Immature natural killer cell (primary cell): ENCODE measurements around the gene PTPRK. TPM values are rescaled to one million over a fixed set of nuclear protein-coding genes. Genes with fewer than 3 reads are reported as not detected.

Source experiments
- DNase-seq, 3 donors: peaks; one replicate each; pipeline ENCODE4 v3.0.0; 2022; ENCODE audit warnings: mixed read lengths in 1 of 3
- H3K27ac Mint-ChIP-seq, 6 donors: one replicate each; pipeline ENCODE4 v1.8.0; 2020; ENCODE audit warnings: mixed read lengths in 6 of 6, mild to moderate bottlenecking in 5 of 6, inconsistent platforms in 4 of 6, moderate library complexity in 3 of 6
- H3K27me3 Mint-ChIP-seq, 3 donors: one replicate each; pipeline ENCODE4 v1.8.0; 2020 to 2021; ENCODE audit warnings: low read depth in 3 of 3, mild to moderate bottlenecking in 3 of 3, mixed read lengths in 3 of 3, moderate library complexity in 3 of 3, inconsistent platforms in 1 of 3
- H3K36me3 Mint-ChIP-seq, 3 donors: one replicate each; pipeline ENCODE4 v1.8.0; 2020; ENCODE audit warnings: mixed read lengths in 3 of 3, inconsistent platforms in 2 of 3, mild to moderate bottlenecking in 2 of 3
- H3K4me1 Mint-ChIP-seq, 2 donors: one replicate each; pipeline ENCODE4 v1.8.0; 2020; ENCODE audit warnings: inconsistent platforms in 2 of 2, mild to moderate bottlenecking in 2 of 2, mixed read lengths in 2 of 2, moderate library complexity in 1 of 2
- H3K4me3 Mint-ChIP-seq, 5 donors: one replicate each; pipeline ENCODE4 v1.8.0; 2020; ENCODE audit warnings: mild to moderate bottlenecking in 5 of 5, mixed read lengths in 5 of 5, inconsistent platforms in 3 of 5, moderate library complexity in 3 of 5
- H3K9me3 Mint-ChIP-seq, 6 donors: one replicate each; pipeline ENCODE4 v1.8.0; 2020; ENCODE audit warnings: mild to moderate bottlenecking in 6 of 6, mixed read lengths in 6 of 6, inconsistent platforms in 4 of 6, moderate library complexity in 3 of 6
- polyA plus RNA-seq, 3 donors: library from polyadenylated mRNA; unstranded; fragments of 300-500 nt; fragmentation: Illumina TruSeq; gene quantifications; one replicate each; pipeline ENCODE4 v1.2.3, GENCODE V29; 2021

The PTPRK gene
- polyA plus RNA-seq, 3 donors from 2014 or later = not detected

DNA sequence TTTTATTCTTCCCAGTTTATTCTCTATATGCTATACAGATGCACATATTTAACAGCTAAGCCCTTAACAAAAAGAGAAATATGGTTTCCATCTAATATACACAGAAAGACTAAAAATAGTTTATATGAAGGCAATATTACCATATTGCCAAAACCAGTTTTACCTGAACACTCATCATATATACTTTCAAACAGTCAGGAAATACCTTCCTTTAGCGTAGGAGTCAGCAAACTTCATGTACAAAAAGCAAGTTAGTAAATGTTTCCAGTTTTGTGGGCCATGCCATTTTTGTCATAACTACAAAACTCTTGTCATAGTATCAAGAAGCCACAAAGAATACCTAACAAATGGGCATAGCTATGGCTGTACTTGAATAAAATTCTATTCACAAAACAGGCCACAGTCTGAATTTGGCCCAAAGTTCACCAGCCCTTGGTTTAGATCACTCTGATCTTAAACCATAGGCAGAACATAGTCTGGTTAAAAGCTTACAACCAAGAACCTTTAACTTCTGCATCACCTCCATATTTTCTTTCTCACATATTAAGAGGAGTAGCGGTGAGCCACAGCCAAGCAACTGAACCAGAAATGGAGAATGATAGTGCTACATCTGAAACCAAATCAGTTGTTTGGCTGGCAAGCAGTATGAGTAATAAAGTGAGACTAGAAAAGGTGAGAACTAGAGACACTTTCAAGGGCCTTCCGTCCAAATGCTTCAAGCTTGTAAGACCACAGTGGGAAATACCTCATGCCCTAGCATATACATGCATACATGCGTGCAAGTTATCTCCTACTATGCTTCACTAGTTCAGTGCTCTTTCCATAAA lies 116.6 kb downstream of the PTPRK start:
- Mint-ChIP-seq H3K4me1 (no peaks in the 10 kb centered on the region), H3K9me3 (peaks cover 0 to 4% (median 0%) of the 10 kb centered on the region in 6 donors), H3K36me3 (no peaks in the 10 kb centered on the region), H3K27ac (no peak overlapping the region), H3K4me3 (no peak overlapping the region), H3K27me3 (no peaks in the 10 kb centered on the region)
- no peak for DNase-seq

DNA sequence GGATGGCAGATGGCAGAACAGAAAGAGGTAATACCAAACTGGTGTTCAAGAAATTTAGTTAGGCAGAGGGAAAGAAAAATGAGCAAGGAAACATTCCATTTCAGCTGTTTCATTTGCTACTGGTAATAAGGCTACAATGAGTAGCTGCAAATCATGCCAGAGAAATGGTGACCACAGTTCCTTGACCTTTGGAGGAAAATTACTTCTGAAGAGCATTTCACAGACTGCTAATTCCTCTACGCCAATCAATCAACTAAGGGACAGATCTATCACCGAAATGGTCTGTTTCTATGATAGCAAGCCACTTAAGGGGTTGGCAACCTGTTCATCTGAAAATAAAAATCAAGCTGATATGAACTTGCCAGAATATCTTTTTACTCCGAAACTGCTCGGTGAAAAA lies 119.5 kb downstream of the PTPRK start:
- DNase-seq = no peak
- H3K27ac Mint-ChIP-seq = no peak overlapping the region
- no peaks in the 10 kb centered on the region for H3K4me1 Mint-ChIP-seq
- H3K4me3 Mint-ChIP-seq = no peak overlapping the region
- no peaks in the 10 kb centered on the region for H3K36me3 Mint-ChIP-seq
- H3K9me3 Mint-ChIP-seq = no peaks in the 10 kb centered on the region
- no peaks in the 10 kb centered on the region for H3K27me3 Mint-ChIP-seq

DNA sequence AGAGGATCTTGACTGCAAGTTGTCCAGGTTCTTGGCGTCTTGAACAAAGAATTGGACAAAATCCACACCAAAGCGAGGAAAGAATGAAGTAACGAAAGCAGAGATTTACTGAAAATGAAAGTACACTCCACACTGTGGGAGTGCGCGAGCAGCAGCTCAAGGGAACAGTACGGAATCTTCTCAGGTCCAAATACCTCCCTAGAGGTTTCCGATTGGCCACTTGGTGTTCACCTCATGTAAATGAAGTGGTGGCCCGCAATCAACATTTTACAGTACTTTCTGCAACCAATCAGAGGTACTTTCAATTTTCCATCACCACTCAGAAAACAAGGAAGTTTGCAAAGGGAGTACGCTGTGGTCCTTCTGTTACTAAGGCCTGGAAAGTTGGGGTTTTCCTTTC lies 122.4 kb downstream of the PTPRK start:
- no peaks in the 10 kb centered on the region for H3K4me1 Mint-ChIP-seq
- H3K27ac Mint-ChIP-seq = no peak overlapping the region
- no peaks in the 10 kb centered on the region for H3K36me3 Mint-ChIP-seq
- no peak overlapping the region for H3K4me3 Mint-ChIP-seq
- DNase-seq = no peak
- H3K27me3 Mint-ChIP-seq = no peaks in the 10 kb centered on the region
- no peaks in the 10 kb centered on the region for H3K9me3 Mint-ChIP-seq

DNA sequence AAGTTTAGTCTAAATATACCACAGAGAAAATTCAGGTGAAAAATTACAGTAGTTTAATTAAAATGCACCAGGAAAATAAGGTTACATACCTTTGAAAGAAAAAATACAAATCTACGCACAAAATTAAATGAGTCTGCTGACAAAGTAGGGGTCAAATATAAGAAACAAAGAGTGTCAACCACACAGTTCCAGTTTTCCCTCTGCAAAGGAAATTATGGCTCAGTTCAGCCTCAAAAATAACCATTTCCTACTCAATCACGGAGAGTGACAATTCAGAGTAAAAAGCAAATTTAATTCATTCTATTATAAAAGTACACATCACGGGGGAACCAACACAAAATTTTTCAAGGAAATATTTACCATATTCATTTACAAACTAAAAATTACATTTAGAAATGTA lies 124.8 kb downstream of the PTPRK start:
- no peak overlapping the region for H3K4me3 Mint-ChIP-seq
- no peaks in the 10 kb centered on the region for H3K9me3 Mint-ChIP-seq
- DNase-seq = no peak
- no peak overlapping the region for H3K27ac Mint-ChIP-seq
- H3K4me1 Mint-ChIP-seq = no peaks in the 10 kb centered on the region
- no peaks in the 10 kb centered on the region for H3K36me3 Mint-ChIP-seq
- H3K27me3 Mint-ChIP-seq = no peaks in the 10 kb centered on the region

DNA sequence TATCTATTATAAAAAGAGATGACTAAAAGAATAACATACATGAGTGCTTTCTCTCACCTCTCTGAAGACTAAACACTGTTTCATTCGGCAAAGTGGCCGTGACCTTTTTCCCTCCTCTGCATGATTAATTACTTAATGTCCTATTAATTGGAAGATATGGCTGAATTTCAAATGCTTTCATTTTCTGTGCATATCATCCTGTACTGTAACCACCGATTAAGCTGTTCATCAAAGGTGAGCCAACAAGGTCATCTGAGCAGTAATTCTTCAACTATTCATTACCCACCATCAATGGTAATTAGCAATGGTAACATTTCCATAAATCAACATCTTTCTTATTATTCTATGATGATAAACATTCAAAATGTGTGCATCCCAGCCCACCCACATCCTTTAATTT lies 125.2 kb downstream of the PTPRK start:
- Mint-ChIP-seq H3K4me1 (no peaks in the 10 kb centered on the region), H3K27me3 (no peaks in the 10 kb centered on the region), H3K36me3 (no peaks in the 10 kb centered on the region), H3K27ac (no peak overlapping the region), H3K4me3 (no peak overlapping the region), H3K9me3 (no peaks in the 10 kb centered on the region)
- DNase-seq = no peak

DNA sequence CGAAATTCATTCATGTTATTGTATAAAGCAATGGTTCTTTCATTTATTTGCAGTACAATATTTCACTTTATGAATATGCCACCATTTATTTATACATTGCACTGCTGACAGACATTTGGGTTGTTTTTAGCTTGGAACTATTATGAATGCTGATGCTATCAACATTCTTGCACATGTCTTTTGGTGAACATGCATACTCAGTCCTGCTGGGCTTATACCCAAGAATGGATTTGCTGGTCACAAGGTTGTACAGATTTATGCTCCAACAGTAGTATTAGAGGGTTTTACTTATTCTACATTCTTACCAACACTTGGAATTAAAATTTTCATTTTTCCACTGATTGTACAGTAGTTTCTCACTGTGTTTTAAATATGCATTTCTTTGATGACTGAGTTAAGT lies 126.2 kb downstream of the PTPRK start:
- Mint-ChIP-seq H3K9me3 (peaks cover 0 to 4% (median 0%) of the 10 kb centered on the region in 6 donors), H3K27me3 (no peaks in the 10 kb centered on the region), H3K27ac (no peak overlapping the region), H3K4me1 (no peaks in the 10 kb centered on the region), H3K36me3 (no peaks in the 10 kb centered on the region), H3K4me3 (no peak overlapping the region)
- no peak for DNase-seq

DNA sequence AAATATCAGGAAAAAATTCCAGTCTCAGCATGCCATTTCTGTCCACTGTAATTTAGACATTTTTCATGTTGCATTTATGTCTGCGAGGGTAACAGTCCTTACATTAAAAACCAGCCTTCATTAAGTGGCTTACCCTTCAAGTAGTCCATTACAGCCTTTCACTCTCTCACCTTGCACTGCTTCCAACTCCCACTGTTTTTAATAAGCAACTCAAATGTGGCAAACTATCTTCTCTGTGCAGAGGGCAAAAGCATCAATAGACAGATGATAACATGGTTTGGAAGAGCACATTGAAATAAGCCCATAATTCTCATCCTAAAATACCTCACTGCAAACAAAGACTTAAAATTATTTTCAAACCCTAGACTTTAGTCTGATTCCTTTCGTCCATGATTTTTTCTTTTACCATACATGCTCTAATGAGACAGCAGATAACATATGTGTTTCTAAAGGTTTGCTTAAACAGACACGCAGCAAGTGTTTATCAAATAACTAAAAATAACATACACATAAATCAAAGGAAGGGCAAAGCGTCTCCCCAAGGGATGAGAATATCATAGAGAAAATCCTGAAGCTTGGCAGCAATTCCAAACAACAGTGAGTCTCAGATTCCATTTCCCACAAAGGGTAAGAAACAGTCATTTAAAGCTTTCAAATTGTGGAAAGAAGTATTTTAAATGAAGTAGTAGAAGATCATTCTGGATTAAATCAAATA lies 130.4 kb downstream of the PTPRK start:
- Mint-ChIP-seq H3K4me1 (no peaks in the 10 kb centered on the region), H3K4me3 (no peak overlapping the region), H3K36me3 (no peaks in the 10 kb centered on the region), H3K27me3 (peaks cover 0 to 1% (median 0%) of the 10 kb centered on the region in 3 donors), H3K27ac (no peak overlapping the region), H3K9me3 (peaks cover 0 to 4% (median 0%) of the 10 kb centered on the region in 6 donors)
- DNase-seq = no peak

DNA sequence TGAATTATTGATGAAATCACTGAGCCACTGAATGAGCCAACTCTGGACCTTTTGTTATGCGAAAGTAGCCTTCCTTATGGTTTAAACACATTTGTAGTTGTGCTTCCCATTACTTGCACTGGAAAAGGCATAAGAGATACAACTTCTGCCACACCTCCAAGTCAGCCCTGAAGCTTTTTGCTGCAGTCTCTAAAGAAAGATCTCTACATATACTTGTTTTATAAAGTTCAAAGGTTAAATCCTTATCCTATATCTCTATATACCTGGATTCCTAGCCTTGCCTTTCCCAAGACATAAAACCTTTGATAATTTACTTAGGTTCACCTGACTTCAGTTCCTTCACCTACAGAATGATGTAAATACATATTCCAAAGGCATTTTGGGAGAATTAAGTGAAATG lies 132.0 kb downstream of the PTPRK start:
- Mint-ChIP-seq H3K27ac (no peak overlapping the region), H3K27me3 (peaks cover 0 to 1% (median 0%) of the 10 kb centered on the region in 3 donors), H3K4me3 (no peak overlapping the region), H3K9me3 (peaks cover 0 to 4% (median 0%) of the 10 kb centered on the region in 6 donors), H3K4me1 (no peaks in the 10 kb centered on the region), H3K36me3 (no peaks in the 10 kb centered on the region)
- DNase-seq = no peak

DNA sequence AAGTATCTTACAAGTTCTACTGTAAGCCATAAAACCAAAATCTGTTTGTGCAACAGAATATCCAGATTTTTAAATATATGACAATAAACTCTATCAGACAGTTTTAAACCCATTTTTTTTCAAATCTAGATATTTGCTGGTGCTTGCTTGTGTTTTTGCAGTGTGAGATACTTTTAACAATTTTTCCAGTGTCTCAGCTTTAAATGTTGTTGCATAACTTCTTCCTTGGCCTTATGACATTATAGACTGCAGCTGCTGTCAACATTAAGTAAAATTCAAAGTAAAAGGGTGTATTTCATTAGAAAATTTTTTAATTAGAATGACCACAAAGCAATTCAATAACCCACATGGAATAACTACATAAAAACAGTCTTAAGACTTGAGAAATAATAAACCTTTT lies 139.5 kb downstream of the PTPRK start:
- Mint-ChIP-seq H3K27ac (no peak overlapping the region), H3K27me3 (no peaks in the 10 kb centered on the region), H3K4me3 (no peak overlapping the region), H3K9me3 (peaks cover 0 to 6% (median 3%) of the 10 kb centered on the region in 6 donors), H3K36me3 (no peaks in the 10 kb centered on the region), H3K4me1 (no peaks in the 10 kb centered on the region)
- DNase-seq = no peak

DNA sequence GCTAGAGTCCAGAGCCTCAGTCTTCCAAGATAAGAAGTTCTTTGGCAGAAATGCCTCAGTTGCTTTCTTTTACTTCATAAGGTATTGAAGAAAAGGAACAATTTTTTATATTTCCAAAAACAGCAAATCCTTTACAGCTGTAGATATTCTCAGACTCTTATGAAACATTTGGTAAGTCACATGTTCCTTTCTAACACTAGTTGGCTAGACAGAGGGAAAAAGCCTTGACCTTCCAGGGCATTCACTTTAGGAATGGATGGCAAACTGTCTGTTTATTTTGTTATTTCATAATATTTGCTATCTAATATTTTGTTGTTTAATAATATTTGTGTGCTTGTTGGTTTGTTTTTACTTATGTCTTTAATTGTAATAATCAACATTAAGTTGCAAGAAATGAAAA lies 140.8 kb downstream of the PTPRK start:
- no peak for DNase-seq
- H3K27me3 Mint-ChIP-seq = peaks cover 0 to 2% (median 0%) of the 10 kb centered on the region in 3 donors
- no peaks in the 10 kb centered on the region for H3K36me3 Mint-ChIP-seq
- no peak overlapping the region for H3K4me3 Mint-ChIP-seq
- no peak overlapping the region for H3K27ac Mint-ChIP-seq
- H3K9me3 Mint-ChIP-seq = peaks cover 0 to 7% (median 3%) of the 10 kb centered on the region in 6 donors
- no peaks in the 10 kb centered on the region for H3K4me1 Mint-ChIP-seq

DNA sequence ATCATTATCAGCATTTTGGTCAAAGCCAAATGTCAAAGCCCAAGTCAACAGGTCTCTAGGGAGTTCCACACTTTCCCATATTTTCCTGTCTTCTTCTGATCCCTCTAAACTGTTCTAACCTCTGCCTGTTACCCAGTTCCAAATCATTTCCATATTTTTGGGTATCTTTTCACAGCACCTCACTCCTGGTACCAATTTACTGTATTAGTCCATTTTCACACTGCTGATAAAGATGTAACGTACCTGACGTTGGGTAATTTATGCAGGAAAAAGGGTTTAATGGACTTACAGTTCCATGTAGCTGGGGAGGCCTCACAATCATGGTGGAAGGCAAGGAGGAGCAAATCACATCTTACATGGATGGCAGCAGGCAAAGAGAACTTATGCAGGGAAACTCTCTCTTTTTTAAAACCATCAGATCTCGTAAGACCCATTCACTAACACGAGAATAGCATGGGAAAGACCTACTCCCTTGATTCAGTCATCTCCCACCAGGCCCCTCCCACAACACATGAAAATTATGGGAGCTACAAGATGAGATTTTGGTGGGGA lies 143.4 kb downstream of the PTPRK start:
- no peak for DNase-seq
- Mint-ChIP-seq H3K4me1 (no peaks in the 10 kb centered on the region), H3K4me3 (no peak overlapping the region), H3K27ac (no peak overlapping the region), H3K27me3 (peaks cover 0 to 2% (median 0%) of the 10 kb centered on the region in 3 donors), H3K9me3 (peaks cover 0 to 7% (median 5%) of the 10 kb centered on the region in 6 donors), H3K36me3 (no peaks in the 10 kb centered on the region)

DNA sequence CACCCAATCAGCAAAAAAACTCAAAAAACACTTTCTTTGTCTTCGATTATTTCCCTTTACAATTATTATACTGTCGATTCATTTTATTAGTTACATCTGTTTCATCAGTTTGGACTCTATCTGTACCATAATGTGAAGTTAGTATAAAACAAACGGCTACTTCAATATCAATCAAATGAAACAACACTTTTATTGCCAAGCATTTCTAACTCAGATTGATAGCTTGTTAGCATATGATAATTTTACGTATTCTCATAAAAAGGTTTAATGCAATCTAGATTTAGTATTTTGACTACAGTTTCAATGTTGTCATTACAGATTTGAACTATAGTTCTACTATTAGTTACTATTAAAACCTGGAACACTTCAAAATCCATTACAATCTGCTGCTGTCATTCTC lies 149.3 kb downstream of the PTPRK start:
- peaks cover 0 to 7% (median 2%) of the 10 kb centered on the region in 6 donors for H3K9me3 Mint-ChIP-seq
- no peak overlapping the region for H3K4me3 Mint-ChIP-seq
- DNase-seq = no peak
- H3K4me1 Mint-ChIP-seq = no peaks in the 10 kb centered on the region
- H3K27ac Mint-ChIP-seq = no peak overlapping the region
- H3K27me3 Mint-ChIP-seq = peaks cover 0 to 2% (median 0%) of the 10 kb centered on the region in 3 donors
- H3K36me3 Mint-ChIP-seq = no peaks in the 10 kb centered on the region

DNA sequence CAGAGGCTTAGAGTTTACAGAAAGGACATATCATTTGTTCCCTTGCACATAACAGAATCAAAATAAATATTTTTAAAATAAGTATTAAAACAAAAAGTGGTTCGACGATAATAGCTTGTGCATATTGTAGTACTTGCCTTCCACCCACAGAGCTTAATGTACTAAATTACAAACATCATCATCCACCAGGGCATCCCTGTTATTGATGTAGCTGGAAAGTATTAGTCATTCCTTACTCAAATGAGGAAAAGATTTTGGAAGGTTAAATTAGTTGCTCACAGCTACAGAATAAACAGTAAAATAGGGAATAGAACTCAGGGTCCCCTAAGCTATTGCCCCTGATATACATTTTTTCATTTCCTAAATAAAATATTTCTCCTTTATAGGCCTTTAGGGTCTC lies 150.3 kb downstream of the PTPRK start:
- H3K27me3 Mint-ChIP-seq = peaks cover 0 to under 1% (median 0%) of the 10 kb centered on the region in 3 donors
- no peak for DNase-seq
- no peaks in the 10 kb centered on the region for H3K4me1 Mint-ChIP-seq
- H3K9me3 Mint-ChIP-seq = peaks cover 0 to 6% (median 1%) of the 10 kb centered on the region in 6 donors
- H3K36me3 Mint-ChIP-seq = no peaks in the 10 kb centered on the region
- no peak overlapping the region for H3K27ac Mint-ChIP-seq
- H3K4me3 Mint-ChIP-seq = no peak overlapping the region

DNA sequence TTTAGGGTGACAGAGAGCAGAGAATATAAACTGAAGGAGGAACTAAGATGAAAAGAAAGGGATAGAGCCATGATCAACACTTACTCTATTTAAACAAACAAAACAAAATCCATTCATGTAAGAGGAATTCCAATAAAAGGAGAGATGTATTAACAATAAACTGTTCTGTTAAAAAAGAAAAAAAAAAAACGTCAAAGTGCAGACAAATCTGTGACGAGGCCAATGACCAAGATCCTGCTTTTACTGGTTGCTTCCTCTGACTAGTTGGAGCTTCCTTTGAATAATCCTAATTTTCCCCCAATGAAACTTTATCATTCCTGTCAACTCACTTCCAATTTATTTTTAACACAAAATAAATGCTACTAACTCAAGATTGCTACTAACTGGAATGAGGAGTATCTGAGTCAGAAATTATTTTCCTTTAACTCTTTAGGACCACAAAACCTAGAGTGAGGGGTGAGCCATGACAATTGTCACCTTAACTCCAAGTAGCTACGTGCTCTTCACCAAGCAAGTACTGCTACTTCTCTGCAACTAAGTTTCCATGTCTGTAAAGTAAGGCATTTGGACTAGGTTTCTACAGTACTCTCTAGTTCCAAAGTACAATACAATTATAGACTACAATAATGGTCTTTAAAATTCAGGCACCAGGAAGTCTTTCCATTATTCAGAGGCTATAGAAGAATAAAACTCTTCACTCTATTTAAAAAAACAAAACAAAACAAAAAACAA lies 152.0 kb downstream of the PTPRK start:
- DNase-seq = no peak
- no peak overlapping the region for H3K27ac Mint-ChIP-seq
- H3K27me3 Mint-ChIP-seq = no peaks in the 10 kb centered on the region
- H3K4me3 Mint-ChIP-seq = no peak overlapping the region
- no peaks in the 10 kb centered on the region for H3K36me3 Mint-ChIP-seq
- H3K9me3 Mint-ChIP-seq = peaks cover 0 to 3% (median 0%) of the 10 kb centered on the region in 6 donors
- H3K4me1 Mint-ChIP-seq = no peaks in the 10 kb centered on the region
